HepG2 (cell line): ENCODE data around the gene ALDH3A1. TPM values are rescaled to one million over a fixed set of nuclear protein-coding genes. Genes with fewer than 3 reads are reported as not detected.

ENCODE experiments used
- ELF3 ChIP-seq: IDR thresholded peaks from 2 replicates; pipeline ENCODE4 v1.6.1; 2016; ENCODE audit warnings: missing genetic modification reagents, missing compliant biosample characterization
- EP300 ChIP-seq, 3 experiments: sonication (generic) in 1 of 3; formaldehyde crosslinking in 1 of 3; IDR thresholded peaks; 2 replicates each; pipeline versions ENCODE4 v1.5.1 to v1.6.1; 2011 to 2020; ENCODE audit warnings: low read depth in 2 of 3, low read length in 2 of 3, borderline replicate concordance in 1 of 3, improper control_type of control experiment in 1 of 3, mild to moderate bottlenecking in 1 of 3, missing genetic modification reagents in 1 of 3, moderate library complexity in 1 of 3
- ETV5 ChIP-seq: IDR thresholded peaks from 2 replicates; pipeline ENCODE4 v1.6.1; 2018; ENCODE audit warnings: missing biosample characterization, missing genetic modification reagents, inconsistent platforms, borderline replicate concordance
- GATAD2A ChIP-seq: IDR thresholded peaks from 2 replicates; pipeline ENCODE4 v1.6.1; 2016
- HMG20A ChIP-seq: IDR thresholded peaks from 2 replicates; pipeline ENCODE4 v1.6.1; 2016; ENCODE audit warnings: borderline replicate concordance
- MED1 ChIP-seq: sonication (generic); formaldehyde crosslinking; IDR thresholded peaks from 2 replicates; pipeline ENCODE4 v1.4.0; 2020; ENCODE audit warnings: missing genetic modification reagents
- NCOA2 ChIP-seq: sonication (generic); formaldehyde crosslinking; IDR thresholded peaks from 2 replicates; pipeline ENCODE4 v1.8.0; 2022; ENCODE audit warnings: inconsistent platforms
- NR2F2 ChIP-seq: IDR thresholded peaks from 2 replicates; pipeline ENCODE4 v1.6.1; 2012; ENCODE audit warnings: low read depth, inconsistent platforms, borderline replicate concordance
- PHF21A ChIP-seq: sonication (generic); formaldehyde crosslinking; IDR thresholded peaks from 2 replicates; pipeline ENCODE4 v1.5.0; 2020; ENCODE audit warnings: mild to moderate bottlenecking, missing genetic modification reagents
- SOX5 ChIP-seq: IDR thresholded peaks from 2 replicates; pipeline ENCODE4 v1.6.1; 2016; ENCODE audit warnings: borderline replicate concordance
- TARDBP ChIP-seq: sonication (generic); formaldehyde crosslinking; IDR thresholded peaks from 2 replicates; pipeline ENCODE4 v1.8.0; 2022; ENCODE audit warnings: mild to moderate bottlenecking, missing genetic modification reagents
- ZMAT3 ChIP-seq: sonication (generic); formaldehyde crosslinking; conservative IDR thresholded peaks from 2 replicates; pipeline ENCODE4 v1.7.0; 2021; ENCODE audit warnings: missing genetic modification reagents
- ZNF546 ChIP-seq: sonication (generic); formaldehyde crosslinking; conservative IDR thresholded peaks from 2 replicates; pipeline ENCODE4 v1.8.1; 2023; ENCODE audit warnings: mild to moderate bottlenecking, missing genetic modification reagents
- ZNF674 ChIP-seq: sonication (generic); formaldehyde crosslinking; IDR thresholded peaks from 2 replicates; pipeline ENCODE4 v1.5.0; 2020; ENCODE audit warnings: low read depth, mild to moderate bottlenecking, missing genetic modification reagents
- polyA plus RNA-seq, 8 experiments: library from polyadenylated mRNA; depleted of rRNA in 3 of 8; stranded (reverse) in 7 of 8; unstranded in 1 of 8; fragments of >200 nt; fragmentation: Illumina TruSeq in 4 of 8; extraction: Trizol in 4 of 8; gene quantifications; 2 replicates each; pipeline versions ENCODE4 v1.2.1 to v1.2.3, GENCODE V29; 2011 to 2016; ENCODE audit warnings: low read depth in 4 of 8, missing spikeins in 1 of 8, mixed read lengths in 1 of 8; ENCODE audit not compliant: insufficient read depth in 1 of 8
- total RNA-seq, 5 experiments: library from RNA; depleted of rRNA; stranded (reverse); fragments of >200 nt; fragmentation: Illumina TruSeq; extraction: Trizol; gene quantifications; 2 replicates each; pipeline ENCODE4 v1.2.3, GENCODE V29; 2016; ENCODE audit warnings: low read depth in 1 of 5
- TF ChIP-seq, protein P1 (sequence below): sonication (generic); formaldehyde crosslinking; IDR thresholded peaks from 2 replicates; pipeline ENCODE4 v1.4.0; 2020; ENCODE audit warnings: missing genetic modification reagents
- TF ChIP-seq, protein P2 (sequence below): IDR thresholded peaks from 2 replicates; pipeline ENCODE4 v1.6.1; 2012; ENCODE audit warnings: low read depth, low read length, improper control_type of control experiment

ALDH3A1 gene
- total and polyA plus RNA-seq, 2 of the 13 experiments (the other 11 are each of a cell fraction or from before 2014, with no cell fraction given), result 0.07 to 0.62 TPM

DNA sequence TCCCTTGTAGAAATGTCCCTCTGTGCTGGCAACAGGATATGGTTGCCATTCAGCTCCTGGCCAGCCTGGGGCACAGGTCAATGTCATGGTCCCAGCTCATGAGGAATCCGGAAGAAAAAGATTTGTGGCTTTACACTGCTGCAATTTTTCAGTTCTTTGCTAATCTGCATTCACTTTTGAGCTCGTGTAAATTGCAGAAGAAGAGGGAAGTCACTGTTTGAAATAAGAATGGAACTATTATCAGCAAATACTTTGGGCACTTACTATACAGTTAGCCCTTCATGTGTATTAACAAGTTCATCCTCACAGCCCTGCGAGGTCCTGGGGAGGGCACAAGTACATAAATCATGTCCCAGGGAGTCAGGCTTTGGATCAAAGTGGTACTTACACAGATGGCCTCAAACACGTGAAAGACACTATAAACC is 45.9 kb downstream of the ALDH3A1 start (continued):
- TF ChIP-seq, protein P1, sequence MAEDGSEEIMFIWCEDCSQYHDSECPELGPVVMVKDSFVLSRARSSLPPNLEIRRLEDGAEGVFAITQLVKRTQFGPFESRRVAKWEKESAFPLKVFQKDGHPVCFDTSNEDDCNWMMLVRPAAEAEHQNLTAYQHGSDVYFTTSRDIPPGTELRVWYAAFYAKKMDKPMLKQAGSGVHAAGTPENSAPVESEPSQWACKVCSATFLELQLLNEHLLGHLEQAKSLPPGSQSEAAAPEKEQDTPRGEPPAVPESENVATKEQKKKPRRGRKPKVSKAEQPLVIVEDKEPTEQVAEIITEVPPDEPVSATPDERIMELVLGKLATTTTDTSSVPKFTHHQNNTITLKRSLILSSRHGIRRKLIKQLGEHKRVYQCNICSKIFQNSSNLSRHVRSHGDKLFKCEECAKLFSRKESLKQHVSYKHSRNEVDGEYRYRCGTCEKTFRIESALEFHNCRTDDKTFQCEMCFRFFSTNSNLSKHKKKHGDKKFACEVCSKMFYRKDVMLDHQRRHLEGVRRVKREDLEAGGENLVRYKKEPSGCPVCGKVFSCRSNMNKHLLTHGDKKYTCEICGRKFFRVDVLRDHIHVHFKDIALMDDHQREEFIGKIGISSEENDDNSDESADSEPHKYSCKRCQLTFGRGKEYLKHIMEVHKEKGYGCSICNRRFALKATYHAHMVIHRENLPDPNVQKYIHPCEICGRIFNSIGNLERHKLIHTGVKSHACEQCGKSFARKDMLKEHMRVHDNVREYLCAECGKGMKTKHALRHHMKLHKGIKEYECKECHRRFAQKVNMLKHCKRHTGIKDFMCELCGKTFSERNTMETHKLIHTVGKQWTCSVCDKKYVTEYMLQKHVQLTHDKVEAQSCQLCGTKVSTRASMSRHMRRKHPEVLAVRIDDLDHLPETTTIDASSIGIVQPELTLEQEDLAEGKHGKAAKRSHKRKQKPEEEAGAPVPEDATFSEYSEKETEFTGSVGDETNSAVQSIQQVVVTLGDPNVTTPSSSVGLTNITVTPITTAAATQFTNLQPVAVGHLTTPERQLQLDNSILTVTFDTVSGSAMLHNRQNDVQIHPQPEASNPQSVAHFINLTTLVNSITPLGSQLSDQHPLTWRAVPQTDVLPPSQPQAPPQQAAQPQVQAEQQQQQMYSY, result no peak
- TF ChIP-seq, protein P2, sequence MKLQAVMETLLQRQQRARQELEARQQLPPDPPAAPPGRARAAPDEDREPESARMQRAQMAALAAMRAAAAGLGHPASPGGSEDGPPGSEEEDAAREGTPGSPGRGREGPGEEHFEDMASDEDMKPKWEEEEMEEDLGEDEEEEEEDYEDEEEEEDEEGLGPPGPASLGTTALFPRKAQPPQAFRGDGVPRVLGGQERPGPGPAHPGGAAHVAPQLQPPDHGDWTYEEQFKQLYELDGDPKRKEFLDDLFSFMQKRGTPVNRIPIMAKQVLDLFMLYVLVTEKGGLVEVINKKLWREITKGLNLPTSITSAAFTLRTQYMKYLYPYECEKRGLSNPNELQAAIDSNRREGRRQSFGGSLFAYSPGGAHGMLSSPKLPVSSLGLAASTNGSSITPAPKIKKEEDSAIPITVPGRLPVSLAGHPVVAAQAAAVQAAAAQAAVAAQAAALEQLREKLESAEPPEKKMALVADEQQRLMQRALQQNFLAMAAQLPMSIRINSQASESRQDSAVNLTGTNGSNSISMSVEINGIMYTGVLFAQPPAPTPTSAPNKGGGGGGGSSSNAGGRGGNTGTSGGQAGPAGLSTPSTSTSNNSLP, result 0 out of 2 replicates have a peak, but pooled peaks have one; percentile 22
- TF ChIP-seq ZNF674, result no peak
- peak; percentile 48; the same call in 1 of the 2 replicates for TF ChIP-seq NCOA2 (CRISPR knock-in tag)
- no peak for TF ChIP-seq ZNF546 (CRISPR knock-in tag)
- peak; percentile 82 for TF ChIP-seq ELF3
- TF ChIP-seq GATAD2A, result peak; percentile 37; the same call in 1 of the 2 replicates
- 0 out of 2 replicates have a peak, but pooled peaks have one; percentile 29 for TF ChIP-seq SOX5 (CRISPR knock-in tag)
- 0 out of 2 replicates have a peak, but pooled peaks have one; percentile 20 for TF ChIP-seq TARDBP (CRISPR knock-in tag)
- peak; percentile 83 for TF ChIP-seq ETV5 (CRISPR knock-in tag)
- no peak for TF ChIP-seq ZMAT3
- TF ChIP-seq EP300 (IDR thresholded peaks at IDR 0.05; ENCODE audit: low read depth in 2 of 2, low read length in 2 of 2), result peak in 1 of 2 experiments; percentile 39; a peak in 1 of 4 replicates
- TF ChIP-seq EP300 (CRISPR knock-in tag; IDR thresholded peaks at IDR 0.05; ENCODE audit: borderline replicate concordance), result 0 out of 2 replicates have a peak, but pooled peaks have one; percentile 18
- peak; percentile 59; the same call in 1 of the 2 replicates for TF ChIP-seq NR2F2
- peak; percentile 45; the same call in 1 of the 2 replicates for TF ChIP-seq PHF21A (CRISPR knock-in tag)
- peak; percentile 57; the same call in 1 of the 2 replicates for TF ChIP-seq HMG20A
- TF ChIP-seq MED1, result peak; percentile 36; the same call in 1 of the 2 replicates
